ENCODE data around the gene MAP7D2. TPM values are rescaled to one million over a fixed set of nuclear protein-coding genes. Genes with fewer than 3 reads are reported as not detected.

Gene MAP7D2
- total and polyA plus RNA-seq, 9 of the 15 experiments (the other 6 are each of a cell fraction or from before 2014, with no cell fraction given) = 0.01 to 0.04 (median 0.03) TPM; not detected in 4

- TF ChIP-seq PATZ1 (CRISPR knock-in tag; IDR thresholded peaks at IDR 0.05; ENCODE audit: borderline replicate concordance) (no peak), ZKSCAN3 (CRISPR knock-in tag; IDR thresholded peaks at IDR 0.05) (no peak), RAD21 (CRISPR knock-in tag; conservative IDR thresholded peaks at IDR 0.05 in 1 of 2, IDR thresholded peaks at IDR 0.05 in 1 of 2) (no peak), KDM4B (IDR thresholded peaks at IDR 0.05; ENCODE audit: borderline replicate concordance in 2 of 2, low read depth in 1 of 2) (no peak), HCFC1 (IDR thresholded peaks at IDR 0.05; ENCODE audit: low read depth, low read length) (no peak), CEBPG (CRISPR knock-in tag; IDR thresholded peaks at IDR 0.05) (no peak), CEBPG (tag; conservative IDR thresholded peaks at IDR 0.05 in 1 of 2, IDR thresholded peaks at IDR 0.05 in 1 of 2) (no peak), WHSC1 (IDR thresholded peaks at IDR 0.05; ENCODE audit: low read length) (no peak), ZNF311 (CRISPR knock-in tag; IDR thresholded peaks at IDR 0.05) (no peak), RBM14 (IDR thresholded peaks at IDR 0.05; ENCODE audit: borderline replicate concordance, insufficient read depth, low read depth, low read length) (0 out of 2 replicates have a peak, but pooled peaks have one; percentile 63), KAT2B (IDR thresholded peaks at IDR 0.05; ENCODE audit: low read depth, low read length) (no peak), IRF2 (CRISPR knock-in tag; IDR thresholded peaks at IDR 0.05) (no peak), FOXO4 (CRISPR knock-in tag; IDR thresholded peaks at IDR 0.05) (no peak), ZBTB7A (IDR thresholded peaks at IDR 0.05; ENCODE audit: borderline replicate concordance, control insufficient read depth, low read depth, low read length) (no peak), VEZF1 (CRISPR knock-in tag; IDR thresholded peaks at IDR 0.05) (peak; percentile 78), ZZZ3 (IDR thresholded peaks at IDR 0.05) (no peak), NR2F6 (CRISPR knock-in tag; IDR thresholded peaks at IDR 0.05) (no peak), CEBPZ (IDR thresholded peaks at IDR 0.05; ENCODE audit: borderline replicate concordance, low read depth, low read length) (no peak)
Observed at GRCh38 chrX:20141281-20142220, 24.8 kb upstream of the MAP7D2 start, which contains the start of gene EIF1AX (continued).
